Body of pancreas (tissue), 4 donors: ENCODE results near the gene C14orf93. TPM values are rescaled to one million over a fixed set of nuclear protein-coding genes. Genes with fewer than 3 reads are reported as not detected.

Experiments used
- ATAC-seq: fragments of 150-250 bp; one replicate; pipeline ENCODE4 v1.9.1; 2016
- DNase-seq, 4 donors: peaks; one replicate each; pipeline ENCODE4 v3.0.0-alpha.2; 2019
- H3K27ac ChIP-seq, 4 donors: fragments of 200-600 bp; sonication (generic); 1 replicate in 3 of 4; 2 replicates in 1 of 4; pipeline versions ENCODE4 v1.5.1 to v1.6.1; 2016 to 2019; ENCODE audit warnings: mild to moderate bottlenecking in 1 of 4, mixed read lengths in 1 of 4, moderate library complexity in 1 of 4
- H3K27me3 ChIP-seq, 2 donors: fragments of 200-600 bp; sonication (generic); one replicate each; pipeline ENCODE4 v1.6.0; 2016; ENCODE audit warnings: mild to moderate bottlenecking in 1 of 2
- H3K36me3 ChIP-seq, 2 donors: fragments of 200-600 bp; sonication (generic); replicated peaks in 1 of 2; 2 replicates each; pipeline ENCODE4 v1.5.1; 2016; ENCODE audit warnings: low read depth in 2 of 2; ENCODE audit not compliant: insufficient read depth in 1 of 2
- H3K4me1 ChIP-seq: fragments of 200-600 bp; sonication (generic); one replicate; pipeline ENCODE4 v1.6.0; 2016
- H3K4me3 ChIP-seq, 2 donors: fragments of 200-600 bp; sonication (generic); 1 replicate in 1 of 2; 2 replicates in 1 of 2; pipeline ENCODE4 v1.5.1; 2016 to 2019
- H3K9me3 ChIP-seq, 3 donors: fragments of 200-600 bp; sonication (generic); 1 replicate in 2 of 3; 2 replicates in 1 of 3; pipeline ENCODE4 v1.5.1; 2016
- POLR2A ChIP-seq, 3 donors: fragments of 450-650 bp; IDR thresholded peaks; one replicate each; pipeline ENCODE4 v1.6.1; 2016; ENCODE audit warnings: antibody characterized with exemption in 3 of 3, mild to moderate bottlenecking in 2 of 3
- WGBS, 2 donors: methylation state at CpG; one replicate each; pipeline ENCODE4 v1.1.5; 2017; 5-methylcytosine and 5-hydroxymethylcytosine counted together
- intact Hi-C: fragments of 100-400 bp; cut with DNase I; formaldehyde crosslinking; loops from one replicate; pipeline ENCODE4 v1.15.1; 2023
- total RNA-seq, 2 donors: library from RNA; depleted of rRNA; stranded (reverse); fragments of >200 nt; gene quantifications; one replicate each; pipeline ENCODE4 v1.1.0, GENCODE V29; 2016
- TF ChIP-seq, protein P1 (sequence below), 7 experiments: fragments of 450-650 bp in 4 of 7; fragments of 200-600 bp in 3 of 7; sonication (generic) in 3 of 7; IDR thresholded peaks; one replicate each; pipeline ENCODE4 v1.5.1; 2016 to 2019; ENCODE audit warnings: antibody characterized with exemption in 7 of 7

C14orf93 gene
- total RNA-seq, 2 donors from 2014 or later = 4.0 to 11.2 TPM

DNA sequence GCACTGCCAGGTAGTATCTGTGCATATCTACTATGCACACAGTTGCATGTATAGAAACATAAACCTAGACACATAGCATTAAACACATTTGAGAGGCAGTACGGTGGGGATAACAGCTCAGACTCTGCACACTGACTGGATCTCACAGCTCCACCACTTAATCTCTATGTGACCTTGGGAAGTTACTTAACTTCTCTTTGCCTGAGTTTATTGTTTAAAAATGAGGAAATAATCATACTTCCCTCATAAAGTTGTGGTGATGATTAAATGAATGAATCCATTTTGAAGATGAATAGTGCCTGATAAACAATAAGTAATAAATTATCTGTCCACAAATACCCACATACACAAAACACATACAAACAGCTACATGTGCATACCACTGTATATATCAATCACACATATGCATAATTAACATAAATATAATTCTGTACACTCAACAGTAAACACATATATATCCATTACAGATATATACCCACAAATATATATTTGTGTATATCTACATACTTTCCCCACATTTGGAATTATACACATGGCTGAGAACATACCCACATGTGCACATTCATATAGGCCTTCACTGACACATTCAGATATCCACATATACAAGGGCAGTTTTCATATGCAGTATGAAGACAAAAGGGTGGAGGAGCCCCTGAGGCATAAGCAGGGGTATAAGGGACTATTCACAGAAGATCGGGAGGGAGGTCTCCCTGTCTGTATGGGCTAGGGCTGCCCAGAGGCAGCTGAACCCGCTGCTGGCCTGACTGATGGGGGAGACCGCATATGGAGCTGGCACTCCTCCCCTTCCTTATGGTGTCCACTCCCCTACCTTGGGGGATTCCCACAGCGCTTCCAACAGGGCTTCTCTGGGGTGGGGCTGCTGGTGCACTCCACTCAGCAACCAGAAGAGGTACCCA lies 41.5 kb upstream of the C14orf93 start:
- peaks cover 9% of the 10 kb centered on the region for H3K4me1 ChIP-seq
- ATAC-seq = no peak

DNA sequence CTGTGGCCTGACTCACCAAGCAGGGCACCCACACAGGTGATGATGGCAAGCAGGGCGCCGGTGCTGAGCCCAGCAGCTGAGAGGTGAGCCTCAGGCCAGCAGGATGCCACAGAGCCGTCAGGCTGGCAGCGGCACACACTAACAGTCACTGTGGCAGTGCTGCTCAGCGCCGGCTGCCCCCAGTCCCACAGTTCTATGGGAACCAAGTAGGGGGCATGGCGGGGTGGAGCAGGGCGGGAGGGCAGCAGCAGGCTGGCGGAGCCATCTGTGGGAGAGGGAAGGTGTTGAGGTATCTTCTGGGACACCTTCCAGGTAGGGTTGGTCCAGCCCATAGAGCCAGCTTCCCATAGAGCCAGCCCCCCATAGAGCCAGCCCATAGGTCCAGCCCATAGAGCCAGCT lies 39.1 kb upstream of the C14orf93 start:
- WGBS, 2 donors = 91 to 100% methylated on average over 5 to 9 of the region's 9 CpGs
- no peak overlapping the region for H3K4me3 ChIP-seq
- ATAC-seq (no peak), DNase-seq (no peak)
- peaks cover 11% of the 10 kb centered on the region for H3K4me1 ChIP-seq
- no peak for TF ChIP-seq POLR2A (IDR thresholded peaks at IDR 0.05)
- TF ChIP-seq, protein P1, sequence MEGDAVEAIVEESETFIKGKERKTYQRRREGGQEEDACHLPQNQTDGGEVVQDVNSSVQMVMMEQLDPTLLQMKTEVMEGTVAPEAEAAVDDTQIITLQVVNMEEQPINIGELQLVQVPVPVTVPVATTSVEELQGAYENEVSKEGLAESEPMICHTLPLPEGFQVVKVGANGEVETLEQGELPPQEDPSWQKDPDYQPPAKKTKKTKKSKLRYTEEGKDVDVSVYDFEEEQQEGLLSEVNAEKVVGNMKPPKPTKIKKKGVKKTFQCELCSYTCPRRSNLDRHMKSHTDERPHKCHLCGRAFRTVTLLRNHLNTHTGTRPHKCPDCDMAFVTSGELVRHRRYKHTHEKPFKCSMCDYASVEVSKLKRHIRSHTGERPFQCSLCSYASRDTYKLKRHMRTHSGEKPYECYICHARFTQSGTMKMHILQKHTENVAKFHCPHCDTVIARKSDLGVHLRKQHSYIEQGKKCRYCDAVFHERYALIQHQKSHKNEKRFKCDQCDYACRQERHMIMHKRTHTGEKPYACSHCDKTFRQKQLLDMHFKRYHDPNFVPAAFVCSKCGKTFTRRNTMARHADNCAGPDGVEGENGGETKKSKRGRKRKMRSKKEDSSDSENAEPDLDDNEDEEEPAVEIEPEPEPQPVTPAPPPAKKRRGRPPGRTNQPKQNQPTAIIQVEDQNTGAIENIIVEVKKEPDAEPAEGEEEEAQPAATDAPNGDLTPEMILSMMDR (IDR thresholded peaks at IDR 0.05) = no peak
- intact Hi-C loops = no loop called here
- no peak overlapping the region for H3K27ac ChIP-seq
- H3K27me3 ChIP-seq = no peaks in the 10 kb centered on the region
- H3K9me3 ChIP-seq = no peaks in the 10 kb centered on the region
- no peaks in the 10 kb centered on the region for H3K36me3 ChIP-seq

More for the DNA sequence above, 41.5 kb upstream of the C14orf93 start:
- Histone ChIP-seq H3K4me3 (no peak overlapping the region), H3K27me3 (no peaks in the 10 kb centered on the region), H3K36me3 (no peaks in the 10 kb centered on the region), H3K27ac (no peak overlapping the region), H3K9me3 (no peaks in the 10 kb centered on the region)
- TF ChIP-seq, protein P1 (IDR thresholded peaks at IDR 0.05) = no peak
- TF ChIP-seq POLR2A (IDR thresholded peaks at IDR 0.05) = no peak
- intact Hi-C loops = no loop called here
- DNase-seq = no peak
- WGBS, 2 donors = 64 to 68% methylated on average over 4 to 5 of the region's 5 CpGs

DNA sequence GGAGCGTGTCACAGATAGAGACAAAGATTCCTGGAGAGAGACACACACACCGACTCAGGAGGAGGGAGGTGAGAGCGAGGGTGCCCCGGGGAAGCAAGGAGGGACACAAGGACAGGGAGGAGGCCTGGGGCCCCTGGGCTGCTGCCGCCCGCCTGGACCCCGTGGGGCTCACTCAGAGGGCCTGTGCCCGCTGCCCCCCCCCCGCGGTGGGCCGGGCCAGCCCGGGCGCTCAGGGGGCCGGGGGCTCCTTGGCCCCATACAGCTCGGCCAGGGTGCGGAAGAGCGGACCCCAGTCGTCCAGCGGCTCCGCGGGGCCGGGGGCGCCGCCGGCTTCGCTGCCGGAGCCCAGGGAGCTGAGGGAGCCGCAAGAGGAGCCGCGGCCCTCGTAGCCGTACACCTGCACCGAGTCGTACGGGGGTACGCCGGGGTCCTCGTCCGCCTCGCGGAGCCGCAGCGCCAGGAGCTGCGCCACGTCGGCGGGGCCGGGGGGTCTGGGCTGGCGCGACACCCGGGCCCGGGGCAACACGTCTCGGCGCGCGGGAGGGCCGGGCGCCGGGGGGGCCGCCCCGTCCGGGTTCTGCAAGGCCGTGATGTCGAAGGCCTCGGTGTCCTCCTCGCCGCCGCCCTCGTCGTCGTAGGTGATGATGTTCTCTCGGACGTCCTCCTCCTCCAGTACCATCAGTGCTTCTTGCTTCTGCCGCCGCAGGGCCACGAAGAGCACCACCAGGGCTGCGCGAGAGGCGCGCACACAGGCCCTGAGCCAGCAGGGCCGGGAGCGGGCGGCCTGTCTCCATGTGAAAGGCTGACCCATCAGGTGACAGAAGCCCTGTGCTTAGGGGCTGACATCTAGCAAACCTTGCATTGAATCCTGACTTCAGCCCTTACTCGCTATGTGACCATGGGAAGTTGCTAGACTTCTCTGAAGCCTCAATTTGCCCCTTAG lies 38.1 kb upstream of the C14orf93 start:
- H3K4me1 ChIP-seq = peaks cover 11% of the 10 kb centered on the region
- no peaks in the 10 kb centered on the region for H3K36me3 ChIP-seq
- no peak overlapping the region for H3K4me3 ChIP-seq
- no peak for TF ChIP-seq POLR2A (IDR thresholded peaks at IDR 0.05)
- TF ChIP-seq, protein P1 (IDR thresholded peaks at IDR 0.05) = no peak
- H3K9me3 ChIP-seq = no peaks in the 10 kb centered on the region
- WGBS, 2 donors = 73 to 89% methylated on average over 19 to 73 of the region's 85 CpGs
- ATAC-seq = no peak
- intact Hi-C loops = no loop called here
- no peaks in the 10 kb centered on the region for H3K27me3 ChIP-seq
- DNase-seq = no peak
- no peak overlapping the region for H3K27ac ChIP-seq

DNA sequence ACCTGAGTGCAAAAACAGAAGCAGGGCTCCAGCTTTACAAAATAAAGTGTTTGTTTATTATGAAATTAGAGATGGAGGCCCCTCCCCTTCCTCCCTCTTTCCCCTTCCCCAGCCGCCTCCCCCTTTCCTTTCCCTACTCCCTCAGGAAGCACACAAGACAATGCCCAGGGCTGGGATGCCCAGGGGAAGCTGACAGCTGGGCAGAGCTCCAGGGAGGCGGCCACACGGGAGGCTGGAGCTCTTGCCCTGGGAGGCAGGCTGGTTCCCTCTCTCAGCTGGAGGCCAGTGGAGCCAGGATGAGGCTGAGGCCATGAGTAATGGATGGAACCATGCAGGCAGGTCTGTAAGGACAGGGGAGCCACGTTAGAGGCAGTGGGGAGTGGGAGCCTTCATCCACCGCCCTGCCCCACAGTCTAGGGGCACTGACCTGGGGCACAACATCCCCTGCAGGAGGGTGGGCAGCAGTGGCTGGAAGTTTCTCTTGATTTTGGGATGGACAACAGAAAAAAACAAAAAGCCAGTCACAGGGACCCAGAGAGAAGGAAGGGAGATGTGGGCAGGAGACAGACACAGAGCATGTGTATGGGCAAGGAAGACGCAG lies 37.2 kb upstream of the C14orf93 start:
- Histone ChIP-seq H3K27ac (no peak overlapping the region), H3K27me3 (no peaks in the 10 kb centered on the region), H3K36me3 (no peaks in the 10 kb centered on the region), H3K4me3 (no peak overlapping the region), H3K4me1 (peaks cover 11% of the 10 kb centered on the region), H3K9me3 (no peaks in the 10 kb centered on the region)
- ATAC-seq (peak; percentile 17), DNase-seq (no peak)
- intact Hi-C loops = no loop called here
- TF ChIP-seq, protein P1 (IDR thresholded peaks at IDR 0.05) = no peak
- no peak for TF ChIP-seq POLR2A (IDR thresholded peaks at IDR 0.05)
- WGBS, 2 donors = 61 to 62% methylated on average over 6 of the region's 6 CpGs
